ENCODE data around the gene UBC. TPM values are rescaled to one million over a fixed set of nuclear protein-coding genes. Genes with fewer than 3 reads are reported as not detected.

The UBC gene
- total RNA-seq, 1 experiment from 2014 or later: 523 TPM

- Histone ChIP-seq H4K5ac (ENCODE audit: insufficient read length, low read depth, low read length) (no peak overlapping the region), H3K23me2 (ENCODE audit: insufficient read length, low read depth, low read length, poor library complexity, severe bottlenecking) (no peaks in the 10 kb centered on the region), H3K27ac (ENCODE audit: insufficient read length, low read depth, low read length) (no peak overlapping the region), H2BK15ac (ENCODE audit: low read depth, low read length) (no peak overlapping the region), H2BK12ac (ENCODE audit: insufficient read length, low read depth, low read length) (no peak overlapping the region), H4K20me1 (ENCODE audit: control insufficient read depth, insufficient read depth, insufficient read length) (no peaks in the 10 kb centered on the region), H2AK5ac (ENCODE audit: insufficient read length, low read length) (no peak overlapping the region), H3K18ac (ENCODE audit: insufficient read length, low read depth, low read length) (no peak overlapping the region), H2BK120ac (ENCODE audit: low read depth, low read length, poor library complexity, severe bottlenecking) (no peak overlapping the region), H4K8ac (replicated peaks; ENCODE audit: insufficient read length, low read depth, low read length) (no peak overlapping the region), H3K4me1 (ENCODE audit: insufficient read depth, low read length) (no peaks in the 10 kb centered on the region), H3K79me2 (ENCODE audit: insufficient read depth, low read length) (no peaks in the 10 kb centered on the region), H3K27me3 (ENCODE audit: insufficient read depth, low read length) (no peaks in the 10 kb centered on the region), H3K4me2 (ENCODE audit: insufficient read depth, insufficient read length, low read length) (no peak overlapping the region), H3K79me1 (ENCODE audit: insufficient read depth, low read depth, low read length, poor library complexity, severe bottlenecking) (no peaks in the 10 kb centered on the region), H3K9ac (ENCODE audit: extremely low read depth, insufficient read length, low read length) (no peak overlapping the region), H3K14ac (ENCODE audit: insufficient read depth, low read length) (no peak overlapping the region), H3K23ac (ENCODE audit: insufficient read length, low read depth, low read length) (no peak overlapping the region), H2BK5ac (ENCODE audit: insufficient read length, low read length) (no peak overlapping the region), H3K9me3 (ENCODE audit: control insufficient read depth, low read depth, low read length) (no peaks in the 10 kb centered on the region), H4K91ac (ENCODE audit: insufficient read length, low read depth, low read length) (no peak overlapping the region), H2BK20ac (ENCODE audit: low read depth, low read length, poor library complexity, severe bottlenecking) (no peak overlapping the region), H3T11ph (ENCODE audit: low read length) (no peak overlapping the region), H3K56ac (ENCODE audit: insufficient read length, low read depth, low read length) (no peak overlapping the region), H3K4ac (ENCODE audit: low read depth, low read length) (no peak overlapping the region), H2AFZ (ENCODE audit: low read length) (no peak overlapping the region)
- no peak overlapping the region for H3K4me3 Mint-ChIP-seq
- H3K9me3 Mint-ChIP-seq: no peaks in the 10 kb centered on the region
- no CpG with 5 or more reads among the region's 2 CpGs for WGBS (ENCODE audit: extremely low coverage, insufficient read length, low lambda C conversion rate)
- no peak for TF ChIP-seq CTCF (conservative IDR thresholded peaks at IDR 0.05)
- peaks cover 8% of the 10 kb centered on the region for H3K27me3 Mint-ChIP-seq (ENCODE audit: low read depth)
- no peak overlapping the region for H3K27ac Mint-ChIP-seq
- no peak for DNase-seq
- peaks cover 6% of the 10 kb centered on the region in 2 experiments; a peak in 3 of 4 replicates for H3K4me1 Mint-ChIP-seq
- no peaks in the 10 kb centered on the region for H3K36me3 Mint-ChIP-seq (ENCODE audit: insufficient read depth in 1 of 3, low read depth in 3 of 3)
Measured at GRCh38 chr12:124875803-124876132, 38.7 kb downstream of the UBC start.

All from H9 (cell line).